IPS DF 4.7 (cell line): ENCODE results near the gene S100A7.
"Not testable (repeated sequence)": the region's sequence is repeated elsewhere in the genome, so short reads cannot be mapped to it uniquely, and the experiment has no call there.

ENCODE experiments used
- DNase-seq: peaks from one replicate; pipeline ENCODE4 v3.0.0-alpha.2; 2013; ENCODE audit warnings: low spot score; ENCODE audit errors: extremely low read depth

S100A7 gene

GRCh38 chr1:153476491-153477093 is 16.1 kb upstream of the S100A7 start:
- DNase-seq = no peak

GRCh38 chr1:153475282-153475681 is 14.8 kb upstream of the S100A7 start:
- no peak for DNase-seq

- DNase-seq = no peak
Measured at GRCh38 chr1:153474347-153474746, 13.9 kb upstream of the S100A7 start.

- DNase-seq = no peak
Measured at GRCh38 chr1:153470707-153471106, 10.3 kb upstream of the S100A7 start.

DNA sequence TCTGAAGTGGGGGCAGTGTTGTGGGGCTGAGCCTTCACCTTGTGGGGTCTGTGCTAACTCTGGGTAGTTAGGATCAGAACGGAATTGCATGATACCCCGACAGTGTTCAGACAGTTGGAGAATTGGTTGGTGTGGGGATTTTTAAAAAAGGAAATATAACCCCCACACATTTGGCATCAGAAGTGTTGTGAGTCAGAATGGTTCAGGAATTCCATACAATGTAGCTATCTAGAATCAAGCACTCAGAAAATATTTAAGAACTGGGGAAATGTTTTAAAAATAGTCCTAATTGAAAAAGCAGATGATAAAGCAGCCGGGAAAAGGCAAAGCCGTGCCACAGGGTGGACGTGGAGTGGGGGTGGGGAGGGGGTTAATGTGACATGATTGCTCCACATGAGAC is 6.5 kb upstream of the S100A7 start:
- DNase-seq = no peak

DNA sequence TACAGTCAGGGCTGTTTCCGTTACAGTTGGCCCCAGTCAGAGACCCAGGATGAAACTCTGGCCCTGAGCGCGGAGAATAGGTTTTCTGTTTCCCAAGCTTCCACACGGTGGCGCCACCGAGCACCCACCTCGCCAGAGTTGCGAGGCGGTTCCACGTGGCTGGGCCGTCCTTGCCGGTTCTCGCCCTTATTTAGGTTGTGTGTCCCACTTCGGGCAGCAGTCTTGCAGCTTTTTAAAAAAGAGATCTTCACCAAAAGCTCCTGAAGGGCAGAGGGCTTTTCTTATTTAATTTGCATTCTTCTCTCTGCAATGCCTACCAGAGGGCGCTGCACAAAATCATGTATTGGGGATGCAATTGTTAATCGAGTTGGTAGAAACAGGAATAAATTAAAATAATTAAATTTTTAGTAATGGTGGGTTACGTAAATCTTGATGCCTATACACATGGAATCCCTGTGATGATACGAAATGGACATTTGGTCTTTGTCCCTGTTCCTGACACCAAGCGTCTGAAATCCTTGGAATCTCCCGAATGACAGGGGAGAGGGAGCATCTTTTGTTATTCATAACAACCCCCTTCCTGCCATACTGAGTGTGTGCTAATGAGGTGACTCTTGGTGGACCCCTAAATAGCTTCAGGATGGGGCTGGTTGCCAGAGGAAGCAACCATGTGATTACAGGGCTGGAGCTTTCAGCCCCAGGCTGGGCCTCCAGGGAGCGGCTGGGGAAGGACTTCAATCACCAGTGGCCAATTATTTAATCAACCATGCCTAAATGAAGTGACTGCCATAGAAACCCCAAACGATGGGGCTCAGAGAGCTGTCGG is 5.6 kb upstream of the S100A7 start:
- peak; percentile 28 for DNase-seq

- not testable (repeated sequence) for DNase-seq
Measured at GRCh38 chr1:153462741-153463140, 2.3 kb upstream of the S100A7 start.

DNA sequence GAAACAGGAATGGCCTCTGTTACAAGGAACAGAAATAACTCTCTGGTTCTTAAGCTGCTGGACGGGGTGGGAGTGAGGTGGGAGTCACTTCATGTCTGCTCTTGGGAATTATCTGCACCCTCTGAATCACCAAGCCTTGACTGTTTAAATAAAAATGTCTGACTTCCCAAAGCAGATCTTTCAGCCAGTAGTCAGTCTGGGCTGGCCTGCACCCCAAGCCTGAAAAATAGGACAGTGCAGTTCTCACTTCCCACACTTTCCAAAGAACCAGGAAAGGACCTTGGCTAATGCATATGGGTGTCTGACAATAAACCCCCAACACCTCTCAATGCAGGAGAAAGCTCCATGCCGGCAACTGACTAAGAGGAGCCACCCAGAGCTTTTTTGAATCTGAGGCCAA is 796 bp downstream of the S100A7 start:
- DNase-seq = no peak

DNA sequence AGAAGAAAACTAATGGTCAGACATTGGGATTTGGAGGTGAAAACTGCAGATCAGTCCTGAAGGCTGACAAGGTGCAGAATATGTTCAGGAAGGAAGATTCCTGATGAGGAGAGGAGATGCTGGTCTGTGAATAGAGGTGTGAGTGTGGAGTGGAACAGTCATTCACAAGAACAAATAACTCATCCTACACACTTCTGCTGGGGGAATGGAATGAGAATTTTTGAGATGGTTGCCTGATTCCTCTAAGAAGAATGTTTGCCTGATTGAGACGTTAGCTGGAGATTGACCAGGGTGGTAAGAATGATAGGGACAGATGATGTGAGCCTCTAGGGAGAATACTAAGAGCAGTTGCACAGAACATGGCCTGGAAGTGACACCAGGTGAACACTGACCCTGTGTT is 4.1 kb downstream of the S100A7 start:
- no peak for DNase-seq

- not testable (repeated sequence) for DNase-seq
Measured at GRCh38 chr1:153448851-153449250, 11.6 kb downstream of the S100A7 start.

GRCh38 chr1:153447498-153448170 is 12.8 kb downstream of the S100A7 start:
- DNase-seq = no peak

GRCh38 chr1:153444078-153444477 is 16.4 kb downstream of the S100A7 start:
- DNase-seq = no peak

DNA sequence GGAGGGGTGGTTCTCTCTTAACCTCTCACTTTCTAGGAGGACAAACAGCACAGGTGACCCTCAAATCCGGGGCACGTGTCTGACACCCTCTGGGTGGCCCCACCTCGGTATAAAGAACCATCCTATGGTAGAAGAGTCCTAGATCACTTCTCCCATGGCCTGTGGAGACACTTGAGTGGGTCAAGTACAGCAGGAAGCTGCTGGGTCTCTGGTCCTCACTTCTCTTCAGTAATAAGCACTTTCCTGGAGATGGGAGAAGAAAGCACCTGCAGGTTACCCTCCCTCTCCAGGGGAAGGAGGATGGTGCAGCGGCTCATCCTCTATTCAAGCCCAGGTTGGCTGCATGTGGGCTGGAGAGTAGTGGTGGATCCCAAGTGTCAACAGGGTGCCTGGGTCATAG is 17.0 kb downstream of the S100A7 start:
- DNase-seq = no peak

DNA sequence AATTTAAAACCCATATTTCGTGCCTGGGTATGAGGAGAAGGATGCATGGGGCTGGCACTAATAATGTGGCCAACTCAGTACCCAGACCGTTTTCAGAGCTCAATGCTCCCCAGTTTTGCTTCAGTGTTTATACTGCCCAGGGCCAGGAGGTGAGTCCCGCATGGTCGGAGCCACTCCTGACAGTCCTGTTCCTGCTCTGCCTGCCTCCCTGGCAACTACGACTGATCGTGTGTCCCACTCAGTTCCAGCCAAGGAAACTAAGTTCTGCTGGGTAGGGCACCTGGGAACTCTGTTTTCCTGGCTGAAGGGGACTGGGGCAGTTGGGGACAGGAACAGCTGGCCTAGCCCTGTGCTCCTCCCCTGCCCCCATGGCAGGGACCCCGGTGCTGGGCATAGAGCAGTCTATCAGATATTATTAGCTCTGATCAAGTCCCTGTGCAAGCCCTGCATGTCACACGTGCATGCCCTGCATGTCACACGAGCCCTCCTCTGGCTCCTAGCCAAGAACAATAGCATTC is 19.2 kb downstream of the S100A7 start:
- DNase-seq = no peak

DNA sequence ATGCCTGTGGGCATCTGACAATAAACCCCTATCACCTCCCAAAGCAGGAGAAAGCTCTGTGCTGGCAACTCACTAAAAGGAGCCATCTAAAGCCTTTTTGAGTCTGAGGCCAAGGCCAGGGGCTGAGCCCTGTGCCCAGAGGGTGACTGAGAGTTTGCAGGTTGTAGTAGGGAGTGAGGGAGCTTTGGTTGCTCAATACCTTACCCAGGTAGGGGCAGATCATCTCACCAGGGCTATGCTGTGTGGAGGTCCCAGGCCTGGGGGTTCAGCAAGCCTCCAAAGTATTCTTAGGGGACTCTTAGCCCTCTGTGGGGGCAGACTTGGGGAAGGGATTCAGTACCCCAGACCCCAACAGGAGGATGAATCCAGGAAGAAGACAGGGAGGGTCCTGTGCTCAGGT is 21.2 kb downstream of the S100A7 start:
- DNase-seq = no peak

DNA sequence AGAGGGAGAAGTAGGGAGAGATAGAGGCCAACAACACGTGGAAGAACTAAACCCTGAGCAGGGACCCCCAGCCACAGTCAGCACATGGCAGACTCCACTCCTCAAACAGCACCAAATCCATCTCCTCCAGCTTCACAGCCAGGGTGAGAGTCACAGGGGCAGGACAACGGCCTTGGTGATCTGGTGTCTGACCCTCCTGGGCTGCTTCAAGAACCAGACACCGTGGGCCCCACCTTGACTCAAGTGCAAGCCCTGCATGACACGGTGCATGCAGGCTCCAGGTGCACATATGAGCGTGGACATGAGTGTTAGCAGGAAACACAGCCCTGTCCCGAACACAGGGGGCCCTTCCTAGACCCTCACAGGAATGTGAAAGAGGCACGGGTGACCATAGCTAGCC is 21.9 kb downstream of the S100A7 start:
- DNase-seq = no peak

DNA sequence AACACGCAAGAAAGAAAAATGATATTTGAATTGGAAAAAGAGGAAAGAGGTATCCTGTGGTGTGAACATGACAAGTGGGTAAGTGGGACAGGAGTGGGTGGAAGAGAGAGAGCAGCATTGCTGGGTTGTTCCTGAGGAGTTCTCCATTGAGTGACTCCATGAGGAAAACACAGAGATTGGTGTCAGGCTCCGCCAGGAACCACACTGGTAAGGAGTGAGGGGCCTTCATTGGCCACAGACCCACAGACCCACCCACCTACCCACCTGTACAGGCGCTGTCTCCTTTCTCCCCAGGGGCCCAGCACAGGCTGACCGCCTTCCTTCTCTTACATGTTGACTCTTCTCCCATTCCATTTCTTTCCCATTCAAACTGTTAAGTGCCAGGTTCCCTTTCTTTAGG is 23.2 kb downstream of the S100A7 start:
- no peak for DNase-seq

DNA sequence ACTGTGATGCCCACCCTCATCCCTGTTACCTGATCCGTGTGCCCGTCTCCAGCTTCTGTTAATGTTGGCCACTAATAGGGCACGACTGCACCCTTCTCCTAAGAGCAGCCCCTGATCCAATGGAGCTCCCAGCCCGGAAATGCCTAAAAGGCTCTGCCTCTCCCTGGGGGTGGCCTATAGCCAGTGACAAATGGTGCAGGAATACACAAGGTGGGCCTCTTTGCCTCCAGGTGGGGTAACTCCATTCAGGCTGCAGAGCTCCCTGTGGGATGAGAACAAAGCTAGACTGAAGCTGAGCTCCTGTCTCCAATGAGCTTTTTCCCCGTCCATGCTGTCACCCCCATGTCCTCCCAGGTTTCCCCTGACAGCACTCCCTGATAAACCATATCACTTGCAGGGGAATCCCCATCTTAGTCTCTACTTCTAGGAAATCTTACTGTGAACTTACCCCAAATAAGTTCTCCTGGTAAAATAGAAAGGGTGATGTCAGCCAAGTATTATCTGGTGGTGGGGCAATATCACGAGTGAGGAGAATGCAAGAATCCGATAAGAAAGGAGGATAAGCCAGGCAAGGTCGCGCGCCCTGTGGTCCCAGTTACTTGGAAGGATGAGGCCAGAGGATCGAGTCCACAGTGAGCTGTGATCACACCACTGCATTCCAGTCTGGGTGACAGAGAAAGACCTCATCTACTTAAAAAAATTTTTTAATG is 25.6 kb downstream of the S100A7 start:
- DNase-seq = no peak

DNA sequence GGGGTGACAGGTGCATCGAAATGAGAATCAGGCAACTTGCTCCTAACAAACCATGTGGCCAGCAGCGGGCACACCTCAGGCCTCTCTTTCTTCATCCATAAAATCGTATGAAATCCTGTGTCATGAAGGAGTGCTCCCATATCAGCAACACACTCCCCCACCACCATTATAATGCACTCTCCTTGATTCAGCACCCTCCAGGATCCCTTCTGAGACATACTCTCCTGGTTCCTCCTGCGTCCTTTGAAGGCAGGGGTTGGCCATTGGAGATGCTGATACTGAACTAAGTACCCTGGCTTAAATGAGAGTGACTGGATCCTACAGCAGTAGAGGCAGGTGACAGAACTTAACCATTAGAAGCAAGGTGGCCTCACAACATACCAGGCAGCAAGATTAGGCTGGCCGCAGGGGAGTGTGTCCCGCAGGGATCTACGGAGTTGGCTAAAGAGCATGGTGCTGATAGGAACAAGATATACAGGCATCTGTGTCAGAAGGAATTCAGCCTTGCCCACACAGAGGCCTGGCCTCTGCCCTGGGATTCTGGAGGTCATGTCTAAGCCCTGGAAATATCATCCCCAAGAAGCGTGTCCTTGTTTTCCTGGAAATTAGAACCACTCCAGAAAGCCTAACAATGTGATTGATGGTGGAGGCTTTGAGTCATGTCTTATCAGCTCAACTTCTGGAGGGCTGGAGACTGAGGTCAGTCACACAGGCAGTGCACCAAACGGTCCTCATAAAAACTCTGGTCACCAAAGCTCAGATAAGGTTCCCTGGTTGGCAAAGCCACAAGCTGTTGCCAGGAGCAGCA is 27.4 kb downstream of the S100A7 start:
- no peak for DNase-seq

DNA sequence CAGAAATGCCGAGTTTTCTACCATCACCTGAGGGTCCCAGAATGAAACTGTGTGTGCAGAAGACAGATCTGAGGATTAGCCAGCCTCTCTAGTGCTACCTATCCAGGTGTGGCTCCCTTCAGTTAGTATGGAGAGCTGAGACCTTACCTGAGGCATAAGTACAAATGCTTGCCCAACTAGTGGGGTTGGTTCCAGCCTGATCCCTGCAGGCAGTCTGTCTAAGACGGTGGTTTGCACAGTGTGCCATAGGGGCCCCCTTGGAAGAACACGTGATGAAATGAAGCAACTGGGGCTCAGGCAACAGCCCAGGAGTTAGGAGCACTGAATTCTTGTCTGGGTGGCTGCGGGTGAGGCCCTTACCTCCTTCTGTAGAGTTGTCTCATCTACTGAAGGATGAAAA is 28.5 kb downstream of the S100A7 start:
- no peak for DNase-seq

DNA sequence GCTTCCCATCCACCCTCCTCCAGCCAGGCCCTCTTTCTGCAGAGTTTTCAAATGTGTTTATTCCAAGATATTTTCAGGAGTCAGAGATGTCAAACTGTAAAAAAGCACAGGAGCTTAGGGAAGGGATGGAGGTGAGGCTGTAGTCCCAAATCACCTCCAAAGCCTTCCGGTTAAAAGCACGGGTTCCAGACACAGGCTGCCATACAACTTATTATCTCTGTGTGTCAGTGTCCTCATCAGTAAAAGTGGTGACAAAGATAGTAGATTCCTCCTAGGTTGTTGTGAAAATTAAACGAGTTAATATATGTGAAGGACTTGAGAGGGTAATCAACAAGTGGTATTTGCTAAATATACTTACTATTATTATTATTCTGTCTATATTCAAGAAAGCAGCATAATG is 29.0 kb downstream of the S100A7 start:
- DNase-seq = no peak
